ENCODE results near the gene TIMP2.

Gene TIMP2, protein sequence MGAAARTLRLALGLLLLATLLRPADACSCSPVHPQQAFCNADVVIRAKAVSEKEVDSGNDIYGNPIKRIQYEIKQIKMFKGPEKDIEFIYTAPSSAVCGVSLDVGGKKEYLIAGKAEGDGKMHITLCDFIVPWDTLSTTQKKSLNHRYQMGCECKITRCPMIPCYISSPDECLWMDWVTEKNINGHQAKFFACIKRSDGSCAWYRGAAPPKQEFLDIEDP

DNA sequence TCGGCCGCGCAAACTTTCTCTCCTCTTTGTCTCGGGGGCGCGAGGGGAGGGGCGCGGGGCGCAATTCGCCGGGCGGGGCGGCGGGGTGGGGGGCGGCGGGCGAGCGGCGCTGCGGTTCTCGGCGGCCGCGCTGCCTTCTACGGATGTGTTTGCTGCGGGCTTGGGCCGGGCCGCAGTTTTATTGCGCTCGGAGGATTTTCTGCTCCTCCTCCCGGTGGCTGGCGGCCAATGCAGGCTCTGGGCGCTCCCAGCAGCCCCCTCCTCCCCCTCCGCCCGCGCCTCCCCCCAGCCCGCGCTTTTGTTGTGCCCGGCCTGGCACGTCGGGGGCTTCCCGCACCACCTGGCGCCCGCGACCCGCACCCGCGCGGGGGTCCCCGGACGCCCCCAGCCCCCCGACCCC is at the start of gene TIMP2:
TSS of gene TIMP2 (minus strand) at position 154 of the 400 bp plus-strand sequence. CDS start 299 bp downstream, outside the sequence.
- Histone ChIP-seq H3K36me3 (ENCODE audit: control insufficient read depth, insufficient read depth, low read length) (no peaks in the 10 kb centered on the region), H3K4me3 (ENCODE audit: low read length) (peak within 1 kb of the TSS; percentile 74), H3K27me3 (ENCODE audit: control insufficient read depth, insufficient read depth, low read length) (no peaks in the 10 kb centered on the region), H3K4me1 (ENCODE audit: control insufficient read depth, insufficient read depth, low read length) (peaks cover 10% of the 10 kb centered on the region), H3K9me3 (ENCODE audit: control insufficient read depth, low read length) (no peaks in the 10 kb centered on the region), H3K9ac (ENCODE audit: low read length) (peak within 1 kb of the TSS; percentile 80)

DNA sequence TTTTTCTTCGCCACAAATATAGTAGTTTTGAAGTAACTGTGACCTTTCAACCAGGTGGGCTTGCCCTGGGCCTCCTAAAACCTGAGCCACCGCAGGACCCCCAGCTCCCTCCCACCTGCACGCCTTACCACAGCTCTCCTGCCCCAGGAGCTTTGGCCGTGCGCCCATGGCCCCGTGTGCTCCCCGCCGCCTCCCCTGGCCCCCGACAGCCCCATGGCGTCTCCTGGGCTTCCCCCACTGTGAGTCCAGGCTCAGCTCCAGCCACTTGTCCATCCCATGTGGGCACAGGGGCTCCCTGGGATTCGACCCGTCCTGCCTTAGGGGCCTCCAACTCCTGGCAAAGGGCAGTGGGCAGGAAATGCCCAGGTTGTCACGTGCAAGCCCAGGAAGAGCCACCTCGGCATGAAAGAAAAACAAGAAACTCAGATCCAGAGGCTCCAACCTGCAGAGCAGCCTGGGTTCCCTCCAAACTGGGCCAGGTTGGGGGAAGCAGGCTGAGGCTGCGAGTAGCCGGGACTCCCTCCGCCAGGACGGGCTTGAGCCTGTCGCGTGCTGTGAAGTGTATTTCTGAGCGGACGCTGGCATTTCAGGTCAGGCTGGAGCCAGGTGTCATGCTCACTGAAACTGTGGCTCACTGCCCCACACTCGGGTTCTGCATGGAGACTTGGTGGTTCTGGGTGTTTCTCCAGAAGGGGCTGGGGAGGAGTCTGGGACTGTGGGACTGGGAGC is 48.8 kb upstream of the TIMP2 start:
- Histone ChIP-seq H3K36me3 (ENCODE audit: control insufficient read depth, insufficient read depth, low read length) (peaks cover 17% of the 10 kb centered on the region), H3K4me3 (ENCODE audit: low read length) (no peak overlapping the region), H3K4me1 (ENCODE audit: control insufficient read depth, insufficient read depth, low read length) (peaks cover 61% of the 10 kb centered on the region), H3K9me3 (ENCODE audit: control insufficient read depth, low read length) (no peaks in the 10 kb centered on the region), H3K9ac (ENCODE audit: low read length) (no peak overlapping the region), H3K27me3 (ENCODE audit: control insufficient read depth, insufficient read depth, low read length) (no peaks in the 10 kb centered on the region)

DNA sequence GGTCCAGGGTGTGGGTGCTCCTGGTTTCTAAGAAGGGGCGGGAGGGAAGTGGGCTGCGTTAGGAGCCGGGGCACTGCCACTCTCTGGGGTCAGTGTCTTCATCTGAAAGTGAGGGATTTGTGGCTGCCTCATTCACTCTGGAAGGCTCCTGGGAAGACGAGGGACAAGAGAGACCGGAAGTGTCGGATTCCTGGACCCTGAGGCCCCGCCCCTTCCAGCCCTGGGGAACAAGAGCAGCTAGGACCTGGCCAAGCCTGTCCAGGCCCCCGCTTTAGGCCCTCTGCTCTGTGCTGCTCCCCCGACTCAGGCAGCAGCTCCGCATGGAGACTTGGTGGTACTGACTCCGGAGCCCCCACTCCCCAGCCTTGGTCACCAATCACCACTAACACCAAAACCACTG is 48.0 kb upstream of the TIMP2 start:
- Histone ChIP-seq H3K9ac (ENCODE audit: low read length) (no peak overlapping the region), H3K9me3 (ENCODE audit: control insufficient read depth, low read length) (no peaks in the 10 kb centered on the region), H3K27me3 (ENCODE audit: control insufficient read depth, insufficient read depth, low read length) (no peaks in the 10 kb centered on the region), H3K36me3 (ENCODE audit: control insufficient read depth, insufficient read depth, low read length) (peaks cover 19% of the 10 kb centered on the region), H3K4me1 (ENCODE audit: control insufficient read depth, insufficient read depth, low read length) (peaks cover 58% of the 10 kb centered on the region), H3K4me3 (ENCODE audit: low read length) (no peak overlapping the region)

DNA sequence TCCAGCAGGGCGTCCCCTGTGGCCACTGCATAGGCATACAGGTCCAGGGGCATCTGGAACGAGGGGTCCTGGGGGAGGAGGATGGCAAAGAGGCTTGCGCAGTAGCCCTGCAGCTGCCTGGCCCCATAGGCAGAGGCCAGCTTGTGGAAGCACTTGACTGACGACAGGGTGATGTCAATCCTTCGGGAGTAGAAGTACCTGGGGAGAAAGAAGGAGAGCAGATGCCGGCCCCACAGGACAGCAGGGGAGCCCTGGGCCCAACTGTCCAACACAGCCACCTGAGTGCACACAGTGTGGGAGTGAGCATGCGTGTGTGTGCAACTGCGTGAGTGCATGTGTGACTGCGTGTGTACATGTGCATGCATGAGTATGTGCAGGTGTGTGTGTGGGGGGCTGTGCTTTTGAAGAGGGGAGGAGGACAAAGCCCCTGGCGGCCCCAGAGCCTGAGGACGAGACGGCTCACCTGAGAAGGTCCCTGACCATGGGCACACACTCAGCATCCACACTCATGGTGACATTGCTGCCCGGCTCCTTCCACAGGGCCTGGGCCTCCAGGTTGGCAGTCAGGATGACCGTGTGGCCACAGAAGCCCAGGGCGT is 47.4 kb upstream of the TIMP2 start:
- Histone ChIP-seq H3K36me3 (ENCODE audit: control insufficient read depth, insufficient read depth, low read length) (peaks cover 19% of the 10 kb centered on the region), H3K9me3 (ENCODE audit: control insufficient read depth, low read length) (no peaks in the 10 kb centered on the region), H3K27me3 (ENCODE audit: control insufficient read depth, insufficient read depth, low read length) (no peaks in the 10 kb centered on the region), H3K4me1 (ENCODE audit: control insufficient read depth, insufficient read depth, low read length) (peaks cover 54% of the 10 kb centered on the region), H3K9ac (ENCODE audit: low read length) (no peak overlapping the region), H3K4me3 (ENCODE audit: low read length) (no peak overlapping the region)

DNA sequence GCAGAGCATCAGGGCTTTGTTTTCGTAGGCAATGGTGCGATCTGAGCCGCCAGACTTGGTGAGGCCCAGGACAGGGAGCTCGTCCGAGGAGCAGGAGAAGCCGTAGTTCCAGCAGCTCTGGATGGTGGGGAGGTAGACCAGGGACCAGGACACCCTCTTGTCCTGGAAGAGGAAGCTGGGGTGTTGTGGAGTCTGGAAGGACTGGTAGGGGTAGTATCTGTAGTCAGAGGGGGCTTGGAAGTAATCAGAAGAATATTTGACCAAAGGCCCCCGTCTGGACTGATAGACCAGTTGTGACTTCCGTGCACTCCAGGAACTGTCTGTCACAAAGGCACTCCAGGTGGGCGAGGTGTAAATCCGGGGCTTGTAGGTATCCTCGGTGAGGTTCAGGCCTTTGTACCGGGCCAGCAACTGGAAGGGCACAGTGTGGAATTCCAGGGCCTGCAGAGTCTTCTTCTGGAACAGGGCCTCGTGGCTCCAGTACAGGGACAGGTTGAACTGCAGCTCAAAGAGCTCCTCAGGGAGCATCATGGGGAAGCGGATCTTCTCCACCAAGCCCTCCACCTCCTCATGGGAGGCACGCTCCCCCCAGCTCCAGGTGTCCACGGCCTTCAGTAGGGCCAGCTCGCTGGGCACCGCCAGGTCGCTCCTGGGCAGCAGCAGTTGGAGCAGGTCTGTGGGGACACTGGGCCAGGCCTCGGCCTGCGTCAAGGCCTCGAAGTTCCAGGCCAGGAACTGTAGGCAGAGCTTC is 46.7 kb upstream of the TIMP2 start:
- Histone ChIP-seq H3K9ac (ENCODE audit: low read length) (peak overlapping the region; percentile 26), H3K36me3 (ENCODE audit: control insufficient read depth, insufficient read depth, low read length) (peaks cover 19% of the 10 kb centered on the region)

DNA sequence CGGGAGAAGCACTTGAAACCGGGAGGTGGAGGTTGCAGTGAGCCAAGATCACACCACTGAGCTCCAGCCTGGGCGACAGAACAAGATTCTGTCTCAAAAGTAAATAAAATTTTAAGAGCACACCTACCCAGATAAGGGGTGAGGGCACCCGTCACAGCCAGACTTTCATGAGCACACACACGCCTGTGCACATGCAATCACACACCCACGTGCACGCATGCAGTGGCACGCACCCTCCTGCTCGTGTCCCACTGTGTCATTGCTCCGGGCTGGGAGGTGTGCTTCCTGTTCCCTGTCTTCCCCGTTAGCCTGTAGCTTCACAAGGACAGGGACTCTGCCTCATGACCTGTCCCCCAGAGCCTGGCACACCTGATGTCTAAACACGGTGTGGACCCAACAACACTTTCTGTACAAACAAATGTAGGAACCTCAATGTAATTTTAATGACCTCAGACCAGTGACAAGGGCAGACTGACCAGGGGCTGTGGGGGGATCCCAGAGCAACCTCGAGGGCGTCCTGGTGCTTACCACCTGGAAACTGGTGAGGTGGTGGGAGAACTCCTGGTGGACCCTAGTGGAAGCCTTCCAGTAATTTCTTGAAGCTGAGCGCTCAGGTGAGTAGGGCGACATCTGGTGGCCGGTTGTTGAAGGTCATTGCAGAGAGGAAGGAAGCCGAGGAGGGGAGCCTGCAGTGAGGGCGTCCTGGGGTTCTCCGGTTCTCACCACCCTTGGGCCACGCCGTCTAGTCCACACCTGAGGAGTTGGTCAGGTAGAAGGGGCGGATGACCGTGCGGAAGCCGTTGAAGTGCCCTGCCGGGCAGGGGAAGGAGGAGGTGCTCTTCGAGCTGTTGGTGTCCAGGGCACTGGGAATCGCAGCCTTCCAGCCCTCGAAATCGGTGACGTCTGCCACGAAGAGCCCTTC is 45.9 kb upstream of the TIMP2 start:
- Histone ChIP-seq H3K9ac (ENCODE audit: low read length) (peak overlapping the region; percentile 26), H3K4me3 (ENCODE audit: low read length) (no peak overlapping the region), H3K9me3 (ENCODE audit: control insufficient read depth, low read length) (no peaks in the 10 kb centered on the region), H3K4me1 (ENCODE audit: control insufficient read depth, insufficient read depth, low read length) (peaks cover 39% of the 10 kb centered on the region), H3K36me3 (ENCODE audit: control insufficient read depth, insufficient read depth, low read length) (peaks cover 12% of the 10 kb centered on the region), H3K27me3 (ENCODE audit: control insufficient read depth, insufficient read depth, low read length) (no peaks in the 10 kb centered on the region)

More for the DNA sequence above, 46.7 kb upstream of the TIMP2 start:
- Histone ChIP-seq H3K9me3 (ENCODE audit: control insufficient read depth, low read length) (no peaks in the 10 kb centered on the region), H3K4me3 (ENCODE audit: low read length) (no peak overlapping the region), H3K4me1 (ENCODE audit: control insufficient read depth, insufficient read depth, low read length) (peaks cover 47% of the 10 kb centered on the region), H3K27me3 (ENCODE audit: control insufficient read depth, insufficient read depth, low read length) (no peaks in the 10 kb centered on the region)

GRCh38 chr17:78969865-78970264 is 44.7 kb upstream of the TIMP2 start:
- H3K27me3 ChIP-seq (ENCODE audit: control insufficient read depth, insufficient read depth, low read length) = no peaks in the 10 kb centered on the region
- H3K4me3 ChIP-seq (ENCODE audit: low read length) = no peak overlapping the region
- no peaks in the 10 kb centered on the region for H3K9me3 ChIP-seq (ENCODE audit: control insufficient read depth, low read length)
- H3K36me3 ChIP-seq (ENCODE audit: control insufficient read depth, insufficient read depth, low read length) = peaks cover 10% of the 10 kb centered on the region
- peaks cover 28% of the 10 kb centered on the region for H3K4me1 ChIP-seq (ENCODE audit: control insufficient read depth, insufficient read depth, low read length)
- H3K9ac ChIP-seq (ENCODE audit: low read length) = no peak overlapping the region

DNA sequence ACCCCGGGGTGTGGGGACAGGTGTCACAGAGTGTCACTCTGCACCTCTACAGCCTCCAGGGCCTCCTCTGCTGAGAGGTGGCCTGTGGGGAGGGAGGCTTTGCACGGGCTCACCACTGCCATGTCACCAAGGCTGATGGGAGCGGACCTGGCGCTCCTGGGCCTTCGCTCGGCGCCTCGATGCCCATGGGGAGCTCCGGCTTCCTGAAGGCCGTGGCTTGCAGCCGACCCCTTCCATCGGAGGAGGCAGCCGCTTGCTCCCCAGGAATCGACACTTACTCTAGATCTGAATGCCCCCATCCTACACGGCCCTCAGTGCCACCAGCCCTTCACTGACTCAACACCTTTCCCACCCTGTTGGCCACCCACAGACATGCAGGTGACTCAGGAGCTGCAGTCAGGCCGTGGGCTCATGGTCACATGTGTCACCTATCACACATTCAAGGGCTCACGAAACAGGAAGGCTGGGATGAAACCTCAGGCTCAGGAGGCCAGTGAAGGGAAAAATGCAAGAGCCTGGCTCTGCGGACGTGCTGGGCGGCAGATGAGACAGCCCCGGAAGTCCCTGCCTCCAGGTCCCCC is 42.7 kb upstream of the TIMP2 start:
- no peak overlapping the region for H3K9ac ChIP-seq (ENCODE audit: low read length)
- no peaks in the 10 kb centered on the region for H3K27me3 ChIP-seq (ENCODE audit: control insufficient read depth, insufficient read depth, low read length)
- H3K9me3 ChIP-seq (ENCODE audit: control insufficient read depth, low read length) = no peaks in the 10 kb centered on the region
- no peak overlapping the region for H3K4me3 ChIP-seq (ENCODE audit: low read length)
- peaks cover 5% of the 10 kb centered on the region for H3K36me3 ChIP-seq (ENCODE audit: control insufficient read depth, insufficient read depth, low read length)
- peaks cover 28% of the 10 kb centered on the region for H3K4me1 ChIP-seq (ENCODE audit: control insufficient read depth, insufficient read depth, low read length)

DNA sequence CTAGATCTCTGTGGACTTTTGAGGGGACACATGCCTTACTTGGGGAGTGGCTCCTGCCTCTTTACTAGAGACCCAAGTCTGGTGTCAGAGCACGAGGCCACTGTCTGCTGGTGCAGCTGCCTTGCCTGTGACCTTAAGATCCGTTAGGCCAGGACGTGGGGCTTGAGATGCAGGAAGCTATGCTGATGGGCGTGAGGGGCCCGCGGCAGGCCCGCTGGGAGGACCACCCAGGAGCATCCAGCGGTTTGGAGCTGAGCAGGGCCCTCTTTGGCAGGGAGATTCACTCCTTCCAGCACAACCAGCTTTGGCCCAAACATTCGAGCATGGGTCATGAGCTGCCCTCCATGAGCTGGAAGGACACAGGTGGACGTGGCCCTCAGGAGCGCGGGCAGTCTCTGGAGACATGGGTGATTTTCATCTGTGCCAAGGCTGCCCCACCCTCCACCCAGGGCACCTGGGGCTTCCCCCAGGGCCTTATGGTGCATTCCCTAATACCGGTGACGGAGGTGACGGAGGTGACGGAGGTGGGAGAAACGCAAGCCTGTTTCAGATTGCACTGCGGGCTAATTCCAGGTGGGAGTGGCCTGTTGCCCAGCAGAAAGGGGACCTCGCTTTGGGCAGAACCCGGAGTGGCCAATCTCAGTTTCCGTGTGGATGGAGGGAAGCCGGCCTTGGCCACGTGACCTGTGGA is 41.9 kb upstream of the TIMP2 start:
- Histone ChIP-seq H3K4me3 (ENCODE audit: low read length) (no peak overlapping the region), H3K9me3 (ENCODE audit: control insufficient read depth, low read length) (no peaks in the 10 kb centered on the region), H3K27me3 (ENCODE audit: control insufficient read depth, insufficient read depth, low read length) (no peaks in the 10 kb centered on the region), H3K4me1 (ENCODE audit: control insufficient read depth, insufficient read depth, low read length) (peaks cover 36% of the 10 kb centered on the region), H3K9ac (ENCODE audit: low read length) (no peak overlapping the region), H3K36me3 (ENCODE audit: control insufficient read depth, insufficient read depth, low read length) (peaks cover 5% of the 10 kb centered on the region)

GRCh38 chr17:78966123-78966813 is 41.1 kb upstream of the TIMP2 start:
- peaks cover 39% of the 10 kb centered on the region for H3K4me1 ChIP-seq (ENCODE audit: control insufficient read depth, insufficient read depth, low read length)

More at GRCh38 chr17:78966123-78966813, 41.1 kb upstream of the TIMP2 start:
- no peaks in the 10 kb centered on the region for H3K9me3 ChIP-seq (ENCODE audit: control insufficient read depth, low read length)
- H3K27me3 ChIP-seq (ENCODE audit: control insufficient read depth, insufficient read depth, low read length) = no peaks in the 10 kb centered on the region
- H3K36me3 ChIP-seq (ENCODE audit: control insufficient read depth, insufficient read depth, low read length) = peaks cover 5% of the 10 kb centered on the region
- H3K4me3 ChIP-seq (ENCODE audit: low read length) = no peak overlapping the region
- H3K9ac ChIP-seq (ENCODE audit: low read length) = no peak overlapping the region

Data from mucosa of stomach (tissue), 1 donor.